ENCODE data around the gene SLC4A3. TPM values are rescaled to one million over a fixed set of nuclear protein-coding genes. Genes with fewer than 3 reads are reported as not detected.

The SLC4A3 gene
- total and polyA plus RNA-seq, 2 donors (not counting 3 experiments of a cell fraction or from before 2014, with no cell fraction given) = 0.29 to 0.35 TPM

GRCh38 chr2:219628986-219629901 lies 1.8 kb downstream of the SLC4A3 start:
- Histone ChIP-seq H3K27ac (ENCODE audit: insufficient read depth, low read depth, low read length) (no peak overlapping the region), H2AFZ (ENCODE audit: low read depth, low read length) (no peak overlapping the region), H3K79me2 (ENCODE audit: control insufficient read depth, insufficient read depth, low read length) (no peaks in the 10 kb centered on the region), H3K4me2 (ENCODE audit: insufficient read depth, low read length) (no peak overlapping the region), H4K20me1 (replicated peaks; ENCODE audit: control insufficient read depth, extremely low read depth, insufficient read depth, low read length) (no peaks in the 10 kb centered on the region), H3K9me1 (replicated peaks; ENCODE audit: control insufficient read depth, extremely low read depth, insufficient read depth, low read length) (no peaks in the 10 kb centered on the region), H3K9me3 (replicated peaks; ENCODE audit: control insufficient read depth, insufficient read depth, low read length) (no peaks in the 10 kb centered on the region), H3K27me3 (ENCODE audit: control insufficient read depth in 2 of 2, insufficient read depth in 2 of 2, low read length in 2 of 2) (peaks cover 7 to 14% of the 10 kb centered on the region in 2 experiments), H3K4me1 (ENCODE audit: control insufficient read depth, extremely low read depth, insufficient read depth, low read length) (no peaks in the 10 kb centered on the region), H3K9ac (replicated peaks; ENCODE audit: extremely low read depth, insufficient read depth, low read length) (no peak overlapping the region), H3K4me3 (replicated peaks in 1 of 3; ENCODE audit: insufficient read depth in 1 of 3, low read depth in 1 of 3, low read length in 3 of 3) (no peak overlapping the region), H3K36me3 (ENCODE audit: control insufficient read depth in 2 of 2, extremely low read depth in 1 of 2, insufficient read depth in 2 of 2, low read length in 2 of 2) (no peaks in the 10 kb centered on the region)
- BruUV-seq (replicated peaks) = no TSS peak
- intact Hi-C loops (cut with micrococcal nuclease) = no loop called here
- ChIA-PET CTCF (interaction anchor here (1.1 to 1.2 kb wide), 2 partner anchors 12 to 134 kb away, joined by 3 read pairs; a partner anchor contains a TSS), POLR2A (no interaction called here)
- DNase-seq (ENCODE audit: low read depth, low spot score) (no peak), FAIRE-seq (no peak)
- TF ChIP-seq MYC (IDR thresholded peaks at IDR 0.05; ENCODE audit: low read depth, low read length) (no peak), POLR2AphosphoS5 (IDR thresholded peaks at IDR 0.05; ENCODE audit: insufficient read depth, low read depth, low read length) (no peak), GATA2 (IDR thresholded peaks at IDR 0.05; ENCODE audit: insufficient read depth, insufficient read length, low read depth, low read length) (no peak), EZH2 (IDR thresholded peaks at IDR 0.05; ENCODE audit: borderline replicate concordance, low read depth, low read length, severe bottlenecking) (no peak), POLR2A (IDR thresholded peaks at IDR 0.05; ENCODE audit: low read depth, low read length) (no peak)
- dilution Hi-C loops (cut with MboI; ENCODE audit: extremely low pct_ligation_motif_present, low sequenced_read_pairs) = no loop called here

GRCh38 chr2:219629976-219630695 lies 2.7 kb downstream of the SLC4A3 start:
- no TSS peak for BruUV-seq (replicated peaks)
- Histone ChIP-seq H3K27me3 (ENCODE audit: control insufficient read depth in 2 of 2, insufficient read depth in 2 of 2, low read length in 2 of 2) (peaks cover 7 to 14% of the 10 kb centered on the region in 2 experiments), H4K20me1 (replicated peaks; ENCODE audit: control insufficient read depth, extremely low read depth, insufficient read depth, low read length) (no peaks in the 10 kb centered on the region), H3K79me2 (ENCODE audit: control insufficient read depth, insufficient read depth, low read length) (no peaks in the 10 kb centered on the region), H3K9ac (replicated peaks; ENCODE audit: extremely low read depth, insufficient read depth, low read length) (no peak overlapping the region), H3K36me3 (ENCODE audit: control insufficient read depth in 2 of 2, extremely low read depth in 1 of 2, insufficient read depth in 2 of 2, low read length in 2 of 2) (no peaks in the 10 kb centered on the region), H2AFZ (ENCODE audit: low read depth, low read length) (no peak overlapping the region), H3K9me1 (replicated peaks; ENCODE audit: control insufficient read depth, extremely low read depth, insufficient read depth, low read length) (no peaks in the 10 kb centered on the region), H3K4me2 (ENCODE audit: insufficient read depth, low read length) (no peak overlapping the region), H3K4me1 (ENCODE audit: control insufficient read depth, extremely low read depth, insufficient read depth, low read length) (no peaks in the 10 kb centered on the region), H3K27ac (ENCODE audit: insufficient read depth, low read depth, low read length) (no peak overlapping the region), H3K4me3 (replicated peaks in 1 of 3; ENCODE audit: insufficient read depth in 1 of 3, low read depth in 1 of 3, low read length in 3 of 3) (no peak overlapping the region), H3K9me3 (replicated peaks; ENCODE audit: control insufficient read depth, insufficient read depth, low read length) (no peaks in the 10 kb centered on the region)
- intact Hi-C loops (cut with micrococcal nuclease) = no loop called here
- dilution Hi-C loops (cut with MboI; ENCODE audit: extremely low pct_ligation_motif_present, low sequenced_read_pairs) = no loop called here
- ChIA-PET POLR2A (no interaction called here), CTCF (interaction anchor here (0.6 to 1.2 kb wide), 3 partner anchors 19 to 100 kb away, joined by 3 to 4 read pairs (median 3); no protein-coding TSS in a partner anchor)
- DNase-seq (ENCODE audit: low read depth, low spot score) (no peak), FAIRE-seq (no peak)
- TF ChIP-seq POLR2AphosphoS5 (IDR thresholded peaks at IDR 0.05; ENCODE audit: insufficient read depth, low read depth, low read length) = no peak
- TF ChIP-seq FOS (IDR thresholded peaks at IDR 0.05; ENCODE audit: borderline replicate concordance, insufficient read depth, low read length) = no peak
